HPDE6-E6E7 (cell line): ENCODE results near the gene AUP1.
A peak's percentile ranks its signal among the peaks of the same experiment; 100 is the strongest.

Experiments
- DNase-seq: peaks from one replicate; pipeline ENCODE4 v3.0.0; 2011; ENCODE audit warnings: missing footprints; ENCODE audit errors: extremely low spot score

AUP1 gene

DNA sequence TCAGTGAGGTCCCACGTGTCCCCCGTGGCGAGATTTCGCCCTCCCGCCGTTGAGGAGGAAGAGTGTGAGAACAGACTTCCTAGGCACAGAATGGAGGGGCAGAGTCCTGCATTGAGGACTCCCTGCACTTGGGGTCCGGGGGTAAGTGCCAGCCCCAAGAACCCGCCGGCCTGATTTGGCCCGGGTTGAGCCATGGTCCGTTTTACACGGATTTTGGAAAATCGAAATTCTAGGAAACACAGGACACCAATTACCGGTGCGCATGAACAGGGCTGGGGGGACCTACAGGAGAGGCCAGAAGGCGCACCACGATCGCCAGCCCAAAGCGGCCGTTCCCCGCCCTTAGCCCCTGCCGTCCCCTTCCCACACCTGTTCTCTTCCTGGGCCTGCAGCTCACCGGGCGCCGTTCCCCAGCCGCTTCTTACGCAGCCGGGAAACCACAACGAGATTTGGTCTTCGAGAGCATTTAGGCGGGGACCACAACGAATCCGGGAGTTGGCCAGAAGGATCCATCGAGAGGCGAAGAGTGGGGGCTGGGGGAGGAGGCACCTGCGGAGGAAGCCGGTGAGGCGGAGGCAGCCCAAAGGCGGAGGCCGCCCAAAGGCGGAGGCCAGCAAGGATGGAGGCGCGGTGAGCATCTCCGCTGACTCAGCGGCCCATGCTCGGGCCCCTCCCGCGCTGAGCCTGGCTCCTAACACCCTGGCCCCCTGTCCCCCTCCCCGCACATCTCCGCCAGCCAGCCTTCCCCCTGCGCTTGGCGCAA lies 15.7 kb downstream of the AUP1 start:
- DNase-seq: no peak

GRCh38 chr2:74512744-74513604 lies 16.5 kb downstream of the AUP1 start:
- no peak for DNase-seq

GRCh38 chr2:74511104-74511989 lies 18.2 kb downstream of the AUP1 start:
- no peak for DNase-seq

- DNase-seq: no peak
Observed at GRCh38 chr2:74510272-74510671, 19.2 kb downstream of the AUP1 start.

- no peak for DNase-seq
Observed at GRCh38 chr2:74507926-74508520, 21.5 kb downstream of the AUP1 start.

DNA sequence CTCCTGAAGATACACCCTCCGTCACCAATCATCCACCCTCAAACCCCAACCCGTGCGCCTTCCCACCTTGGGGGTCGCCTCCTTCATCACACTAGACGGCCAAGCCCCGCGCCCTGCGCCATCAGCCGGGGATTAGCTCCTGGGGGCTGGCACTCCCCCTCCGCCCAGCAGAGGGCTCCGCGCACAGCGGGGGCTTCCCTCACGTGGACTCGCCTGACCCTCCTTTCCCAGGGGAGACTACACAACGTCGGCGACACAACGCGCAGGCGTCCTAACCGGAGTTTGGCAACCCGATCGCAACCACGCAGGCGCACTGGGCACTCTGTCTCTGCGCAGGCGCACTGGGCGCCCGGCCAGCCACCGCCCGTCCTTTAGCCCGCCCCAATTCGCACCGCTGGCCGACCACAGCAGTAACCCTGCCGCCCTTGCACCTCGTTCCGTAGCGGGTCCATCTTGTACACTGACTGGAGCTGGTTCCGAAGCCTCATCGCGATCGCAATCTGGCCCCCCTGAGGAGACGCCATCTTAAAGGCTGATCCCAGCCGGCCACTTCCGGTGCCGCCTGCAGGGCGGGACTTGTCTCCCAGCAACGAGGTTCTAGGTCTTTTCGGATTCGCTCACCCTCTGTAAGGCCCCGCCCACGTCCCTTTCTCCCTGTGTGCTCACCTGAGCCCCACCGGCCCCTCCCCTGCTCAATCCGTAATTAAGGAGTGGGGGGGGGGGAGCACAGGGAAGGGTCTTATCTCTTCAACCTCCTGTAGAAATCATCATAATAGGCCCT lies 22.2 kb downstream of the AUP1 start, which contains the start of gene PCGF1:
Gene PCGF1, minus strand, starts transcription at position 551 of the 781 bp plus-strand sequence. Its CDS starts 27 bp downstream, at position 524.
- peak; percentile 93 for DNase-seq

DNA sequence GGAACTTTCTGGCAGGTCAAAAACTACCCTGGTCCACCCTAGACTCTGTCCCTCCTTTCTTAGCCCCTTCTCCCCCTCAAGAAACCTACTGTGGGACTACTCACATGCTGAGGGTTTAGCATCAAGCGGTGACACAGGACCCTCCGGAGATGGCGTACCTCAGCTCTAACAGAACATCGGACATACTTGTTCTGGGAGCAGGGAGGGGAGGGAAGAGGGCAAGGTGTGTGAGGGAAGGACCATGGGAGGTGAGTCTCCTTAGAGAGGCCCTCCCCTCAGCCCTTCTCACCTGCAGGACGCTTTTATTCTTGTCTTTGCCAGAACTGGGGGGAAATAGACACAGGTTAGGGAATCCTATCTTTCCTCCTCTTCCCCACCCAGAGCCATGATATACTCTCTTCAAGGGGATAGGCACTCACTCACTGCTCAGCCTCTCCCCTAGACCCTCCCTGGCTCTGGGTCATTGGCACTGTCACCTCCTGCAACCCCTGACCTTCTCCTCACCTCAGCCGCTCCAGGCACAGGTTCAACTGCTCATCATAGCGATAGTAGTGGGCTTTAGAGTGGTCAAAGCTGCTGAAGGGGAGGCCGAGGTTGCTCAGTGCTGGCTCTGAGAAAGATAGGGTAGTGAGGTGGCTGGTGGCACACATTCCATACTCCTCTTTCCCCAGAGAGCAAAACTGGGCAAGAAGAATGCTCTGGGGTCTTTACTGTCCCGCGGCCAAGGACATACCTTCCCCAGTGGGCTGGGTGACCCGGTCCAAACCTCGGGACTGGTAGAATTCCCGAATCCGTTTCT lies 23.9 kb downstream of the AUP1 start:
- no peak for DNase-seq

GRCh38 chr2:74504591-74504990 lies 24.9 kb downstream of the AUP1 start:
- no peak for DNase-seq

DNA sequence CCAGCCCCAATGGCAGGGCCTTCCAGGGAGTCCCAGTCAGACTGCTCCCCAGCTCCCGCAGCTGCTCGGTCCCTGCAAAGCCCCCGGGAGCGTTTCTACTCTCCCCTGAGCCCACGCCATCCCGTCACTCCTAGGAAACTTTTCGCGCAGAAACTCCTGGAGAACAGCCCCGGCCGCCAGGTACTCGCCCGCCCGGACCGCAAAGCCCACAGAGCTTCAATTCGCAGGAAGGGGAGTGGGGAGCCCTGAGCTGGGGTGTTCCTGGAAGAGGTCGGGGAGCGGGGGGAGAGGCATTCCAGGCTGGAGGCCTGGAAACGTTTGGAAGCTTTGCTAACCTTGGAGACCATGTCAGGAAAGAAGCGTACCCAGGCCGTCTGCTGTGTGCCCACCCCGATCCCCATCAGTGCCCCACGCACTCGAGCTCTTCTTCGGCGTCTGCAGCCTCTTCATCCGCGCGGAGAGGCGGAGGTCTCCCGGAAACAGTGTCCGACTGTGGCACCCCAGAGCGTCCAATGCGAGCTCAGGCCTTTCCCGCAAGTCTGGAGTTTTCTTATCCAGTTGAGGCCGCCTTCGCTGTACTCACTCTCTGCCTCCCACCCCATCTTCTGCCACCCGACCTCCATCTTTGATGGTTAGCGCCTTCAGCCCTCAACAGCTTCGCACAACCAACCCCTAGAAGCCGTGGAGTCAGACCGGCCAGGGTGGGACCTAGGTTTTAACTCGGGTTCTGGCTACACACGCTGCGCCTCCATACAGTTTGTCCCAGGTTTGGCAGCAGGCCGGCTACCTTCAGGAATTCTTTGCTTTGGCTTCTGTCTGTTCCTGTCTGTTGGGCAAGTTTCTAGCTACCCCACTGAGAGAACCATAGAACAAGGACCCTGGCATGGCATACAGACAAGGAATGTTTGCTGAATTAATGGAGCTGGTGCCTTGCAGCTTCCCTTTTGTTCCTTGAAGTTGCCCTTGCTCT lies 25.7 kb downstream of the AUP1 start:
- no peak for DNase-seq

DNA sequence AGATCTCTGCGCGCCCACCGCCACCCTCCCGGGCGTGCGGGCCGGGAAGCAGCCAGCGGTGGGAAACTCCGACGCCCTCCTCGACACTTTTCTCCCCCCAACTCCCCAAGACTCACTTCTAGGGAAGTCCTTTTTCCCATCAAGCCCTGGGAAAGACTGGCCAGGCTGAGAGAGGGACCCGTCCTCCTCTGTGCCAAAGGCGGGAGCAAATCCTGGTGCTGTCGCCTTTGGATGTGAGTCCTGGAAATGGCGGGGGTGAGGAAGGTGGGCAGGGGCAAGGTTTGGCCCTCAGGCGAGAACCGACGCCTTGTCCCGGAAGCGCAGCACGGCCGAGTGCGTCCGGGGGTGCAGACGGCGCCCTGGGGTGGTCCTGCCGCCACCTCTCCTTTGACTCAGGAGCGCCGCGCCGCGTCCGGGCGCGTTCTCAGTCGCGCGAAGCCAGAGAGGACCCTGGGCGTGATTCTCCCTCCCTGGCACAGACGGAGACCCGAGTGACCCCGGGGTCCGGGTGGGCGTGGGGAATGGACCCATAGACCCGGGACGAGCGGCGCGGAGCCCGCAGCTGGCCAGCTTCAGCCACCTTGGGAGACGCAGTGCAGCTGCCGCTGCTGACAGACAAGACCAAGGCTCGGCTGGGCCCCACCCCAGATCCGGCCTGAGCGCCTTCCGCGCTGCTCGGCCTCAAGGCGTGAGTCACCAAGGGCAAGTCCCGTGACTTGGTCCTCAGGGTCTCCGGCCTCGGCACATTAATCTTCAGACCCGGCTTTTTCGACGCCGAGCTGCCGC lies 26.6 kb downstream of the AUP1 start:
- no peak for DNase-seq

- no peak for DNase-seq
Observed at GRCh38 chr2:74502147-74502719, 27.3 kb downstream of the AUP1 start.

GRCh38 chr2:74501335-74502071 lies 28.0 kb downstream of the AUP1 start:
- no peak for DNase-seq

- no peak for DNase-seq
Observed at GRCh38 chr2:74500578-74500946, 28.9 kb downstream of the AUP1 start.

GRCh38 chr2:74499940-74500577 lies 29.4 kb downstream of the AUP1 start:
- no peak for DNase-seq

GRCh38 chr2:74499267-74499939 lies 30.1 kb downstream of the AUP1 start, which contains the start of gene LBX2:
Gene LBX2, minus strand, starts transcription at chr2:74499603. Its CDS starts 66 bp downstream, at chr2:74499537.
- no peak for DNase-seq
